MM.1S (cell line): ENCODE measurements around the gene ABCB4.

Experiments
- CTCF ChIP-seq: fragments of 300-600 bp; sonication (generic); IDR thresholded peaks from 2 replicates; pipeline ENCODE4 v1.5.1; 2016; ENCODE audit warnings: antibody characterized with exemption, low read length, mixed read lengths
- EZH2 ChIP-seq: fragments of 300-600 bp; sonication (generic); optimal IDR thresholded peaks from 2 replicates; pipeline ENCODE3; 2017; ENCODE audit warnings: low read depth, mild to moderate bottlenecking, antibody characterized with exemption, low read length, mixed read lengths

- no peak for TF ChIP-seq CTCF
- no peak for TF ChIP-seq EZH2
These were observed 4.0 kb downstream of the ABCB4 start for GRCh38 chr7:87471473-87471872.
